CD4-positive, alpha-beta T cell treated with Interleukin-4 for 1 hour (primary cell): ENCODE results near the gene AIFM2.
A peak's percentile ranks its signal among the peaks of the same experiment; 100 is the strongest.
"Not testable (repeated sequence)": the region's sequence is repeated elsewhere in the genome, so short reads cannot be mapped to it uniquely, and the experiment has no call there.

ENCODE experiments used
- DNase-seq, 2 donors: peaks; one replicate each; pipeline ENCODE4 v3.0.0-alpha.2; 2020 to 2022

AIFM2 gene

GRCh38 chr10:70121281-70121949 lies 11.2 kb downstream of the AIFM2 start:
- DNase-seq = no peak

- no peak for DNase-seq
Observed at GRCh38 chr10:70120417-70120816, 12.2 kb downstream of the AIFM2 start.

- no peak for DNase-seq
Observed at GRCh38 chr10:70119623-70120022, 13.0 kb downstream of the AIFM2 start.

GRCh38 chr10:70119197-70119596 lies 13.4 kb downstream of the AIFM2 start:
- DNase-seq = no peak

GRCh38 chr10:70118196-70118595 lies 14.4 kb downstream of the AIFM2 start:
- DNase-seq = no peak

- DNase-seq = no peak
Observed at GRCh38 chr10:70117646-70118045, 15.0 kb downstream of the AIFM2 start.

GRCh38 chr10:70115948-70116682 lies 16.5 kb downstream of the AIFM2 start:
- DNase-seq = peak; percentile 50 to 64

GRCh38 chr10:70114902-70115301 lies 17.7 kb downstream of the AIFM2 start:
- DNase-seq = no peak

- no peak for DNase-seq
Observed at GRCh38 chr10:70112071-70112470, 20.6 kb downstream of the AIFM2 start.

- no peak for DNase-seq
Observed at GRCh38 chr10:70111496-70111895, 21.1 kb downstream of the AIFM2 start.

- DNase-seq = no peak
Observed at GRCh38 chr10:70109064-70109729, 23.4 kb downstream of the AIFM2 start.

- DNase-seq = peak in 1 of 2 donors; percentile 10
Observed at GRCh38 chr10:70106958-70107791, 25.4 kb downstream of the AIFM2 start.

- no peak for DNase-seq
Observed at GRCh38 chr10:70101668-70102067, 31.0 kb downstream of the AIFM2 start.

GRCh38 chr10:70101068-70101562 lies 31.5 kb downstream of the AIFM2 start:
- DNase-seq = not testable (repeated sequence)

- DNase-seq = no peak
Observed at GRCh38 chr10:70098271-70098670, 34.4 kb downstream of the AIFM2 start.

- no peak for DNase-seq
Observed at GRCh38 chr10:70097459-70097858, 35.2 kb downstream of the AIFM2 start.

- DNase-seq = no peak
Observed at GRCh38 chr10:70096705-70097420, 35.8 kb downstream of the AIFM2 start.

- DNase-seq = no peak
Observed at GRCh38 chr10:70096016-70096704, 36.5 kb downstream of the AIFM2 start.

GRCh38 chr10:70094250-70094649 lies 38.4 kb downstream of the AIFM2 start:
- no peak for DNase-seq

GRCh38 chr10:70093335-70093944 lies 39.2 kb downstream of the AIFM2 start:
- DNase-seq = peak in 1 of 2 donors; percentile 61

- DNase-seq = no peak
Observed at GRCh38 chr10:70092389-70092718, 40.3 kb downstream of the AIFM2 start.
